Activated naive CD4-positive, alpha-beta T cell treated with anti-CD3 and anti-CD28 coated beads, Interleukin-2, amount 10 ng/mL, durations not matched to agents 7 days and 5 days (primary cell): ENCODE measurements around the gene PLD5.
"Not testable (repeated sequence)": the region's sequence is repeated elsewhere in the genome, so short reads cannot be mapped to it uniquely, and the experiment has no call there.

ENCODE experiments used
- CTCF ChIA-PET: fragments of 350-600 bp; sonication (Branson Sonifier 250); formaldehyde crosslinking; loops from one replicate; lab custom pipeline; 2021; ENCODE audit warnings: antibody characterized with exemption; lab: Charles Lee
- DNase-seq: peaks from one replicate; pipeline ENCODE4 v3.0.0-alpha.2; 2020
- H3K27ac Mint-ChIP-seq: one replicate; pipeline ENCODE4 v1.8.0; 2021; ENCODE audit warnings: mild to moderate bottlenecking, moderate library complexity, mixed read lengths
- H3K27me3 Mint-ChIP-seq: one replicate; pipeline ENCODE4 v1.8.0; 2021; ENCODE audit warnings: mild to moderate bottlenecking, mixed read lengths
- H3K36me3 Mint-ChIP-seq: one replicate; pipeline ENCODE4 v1.8.0; 2021; ENCODE audit warnings: mixed read lengths
- H3K4me1 Mint-ChIP-seq: one replicate; pipeline ENCODE4 v1.8.0; 2021; ENCODE audit warnings: mixed read lengths
- H3K4me3 Mint-ChIP-seq: one replicate; pipeline ENCODE4 v1.8.0; 2021; ENCODE audit warnings: mild to moderate bottlenecking, moderate library complexity, mixed read lengths
- H3K9me3 Mint-ChIP-seq: one replicate; pipeline ENCODE4 v1.8.0; 2021; ENCODE audit warnings: mixed read lengths

The PLD5 gene

GRCh38 chr1:242211254-242212022, 313.1 kb downstream of the PLD5 start:
- H3K36me3 Mint-ChIP-seq = no peaks in the 10 kb centered on the region
- H3K4me1 Mint-ChIP-seq = no peaks in the 10 kb centered on the region
- H3K4me3 Mint-ChIP-seq = no peak overlapping the region
- DNase-seq = no peak
- no peak overlapping the region for H3K27ac Mint-ChIP-seq
- peaks cover 4% of the 10 kb centered on the region for H3K9me3 Mint-ChIP-seq
- no peaks in the 10 kb centered on the region for H3K27me3 Mint-ChIP-seq
- CTCF ChIA-PET = no interaction called here

- DNase-seq, H3K9me3 Mint-ChIP-seq, CTCF ChIA-PET, H3K27me3 Mint-ChIP-seq, H3K4me1 Mint-ChIP-seq, H3K27ac Mint-ChIP-seq, H3K36me3 Mint-ChIP-seq, H3K4me3 Mint-ChIP-seq: not testable (repeated sequence)
Measured at GRCh38 chr1:242210316-242210715, 314.2 kb downstream of the PLD5 start.

GRCh38 chr1:242209063-242209462, 315.4 kb downstream of the PLD5 start:
- no peak for DNase-seq
- H3K27me3 Mint-ChIP-seq = no peaks in the 10 kb centered on the region
- no peaks in the 10 kb centered on the region for H3K36me3 Mint-ChIP-seq
- H3K27ac Mint-ChIP-seq = no peak overlapping the region
- no peak overlapping the region for H3K4me3 Mint-ChIP-seq
- no peaks in the 10 kb centered on the region for H3K4me1 Mint-ChIP-seq
- CTCF ChIA-PET = no interaction called here
- H3K9me3 Mint-ChIP-seq = no peaks in the 10 kb centered on the region

- no peak overlapping the region for H3K4me3 Mint-ChIP-seq
- CTCF ChIA-PET = interaction anchor here (0.6 kb wide), 1 partner anchor 51 kb away, joined by 3 read pairs; no protein-coding TSS in a partner anchor
- no peaks in the 10 kb centered on the region for H3K4me1 Mint-ChIP-seq
- no peaks in the 10 kb centered on the region for H3K36me3 Mint-ChIP-seq
- no peak overlapping the region for H3K27ac Mint-ChIP-seq
- no peak for DNase-seq
- peaks cover 3% of the 10 kb centered on the region for H3K9me3 Mint-ChIP-seq
- H3K27me3 Mint-ChIP-seq = no peaks in the 10 kb centered on the region
Measured at GRCh38 chr1:242208021-242208420, 316.5 kb downstream of the PLD5 start.

- Mint-ChIP-seq H3K4me3 (no peak overlapping the region), H3K4me1 (no peaks in the 10 kb centered on the region), H3K27me3 (no peaks in the 10 kb centered on the region), H3K27ac (no peak overlapping the region), H3K36me3 (no peaks in the 10 kb centered on the region), H3K9me3 (peaks cover 3% of the 10 kb centered on the region)
- CTCF ChIA-PET = no interaction called here
- no peak for DNase-seq
Measured at GRCh38 chr1:242206994-242207393, 317.5 kb downstream of the PLD5 start.

GRCh38 chr1:242205622-242206489, 318.6 kb downstream of the PLD5 start:
- CTCF ChIA-PET = no interaction called here
- H3K4me3 Mint-ChIP-seq = no peak overlapping the region
- DNase-seq = no peak
- H3K27me3 Mint-ChIP-seq = no peaks in the 10 kb centered on the region
- no peaks in the 10 kb centered on the region for H3K4me1 Mint-ChIP-seq
- H3K9me3 Mint-ChIP-seq = peaks cover 3% of the 10 kb centered on the region
- no peaks in the 10 kb centered on the region for H3K36me3 Mint-ChIP-seq
- no peak overlapping the region for H3K27ac Mint-ChIP-seq

DNA sequence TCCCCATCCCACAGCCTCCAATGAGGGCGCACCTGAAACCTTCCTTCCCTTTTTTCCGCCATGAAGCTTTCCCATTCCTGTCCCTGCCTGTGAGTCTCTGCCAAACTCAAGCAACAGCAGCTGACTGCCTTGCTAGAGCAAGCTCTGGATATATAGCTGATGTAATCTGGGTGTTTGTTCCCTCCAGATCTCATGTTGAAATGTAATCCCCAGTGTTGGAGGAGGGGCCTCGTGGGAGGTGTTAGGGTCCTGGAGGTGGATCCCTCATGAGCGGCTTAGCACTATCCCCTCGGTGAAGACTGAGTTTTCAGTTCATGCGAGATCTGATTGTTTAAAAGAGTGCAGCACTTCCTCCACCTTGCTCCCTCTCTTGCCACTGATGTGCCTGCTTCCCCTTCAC, 321.2 kb downstream of the PLD5 start:
- Mint-ChIP-seq H3K4me1 (no peaks in the 10 kb centered on the region), H3K9me3 (peaks cover 3% of the 10 kb centered on the region), H3K27ac (no peak overlapping the region), H3K4me3 (no peak overlapping the region), H3K36me3 (no peaks in the 10 kb centered on the region), H3K27me3 (no peaks in the 10 kb centered on the region)
- CTCF ChIA-PET = no interaction called here
- DNase-seq = no peak

- Mint-ChIP-seq H3K27ac (no peak overlapping the region), H3K27me3 (no peaks in the 10 kb centered on the region), H3K9me3 (peaks cover 3% of the 10 kb centered on the region), H3K4me1 (no peaks in the 10 kb centered on the region), H3K36me3 (no peaks in the 10 kb centered on the region), H3K4me3 (no peak overlapping the region)
- CTCF ChIA-PET = no interaction called here
- DNase-seq = no peak
Measured at GRCh38 chr1:242201090-242201489, 323.4 kb downstream of the PLD5 start.

DNA sequence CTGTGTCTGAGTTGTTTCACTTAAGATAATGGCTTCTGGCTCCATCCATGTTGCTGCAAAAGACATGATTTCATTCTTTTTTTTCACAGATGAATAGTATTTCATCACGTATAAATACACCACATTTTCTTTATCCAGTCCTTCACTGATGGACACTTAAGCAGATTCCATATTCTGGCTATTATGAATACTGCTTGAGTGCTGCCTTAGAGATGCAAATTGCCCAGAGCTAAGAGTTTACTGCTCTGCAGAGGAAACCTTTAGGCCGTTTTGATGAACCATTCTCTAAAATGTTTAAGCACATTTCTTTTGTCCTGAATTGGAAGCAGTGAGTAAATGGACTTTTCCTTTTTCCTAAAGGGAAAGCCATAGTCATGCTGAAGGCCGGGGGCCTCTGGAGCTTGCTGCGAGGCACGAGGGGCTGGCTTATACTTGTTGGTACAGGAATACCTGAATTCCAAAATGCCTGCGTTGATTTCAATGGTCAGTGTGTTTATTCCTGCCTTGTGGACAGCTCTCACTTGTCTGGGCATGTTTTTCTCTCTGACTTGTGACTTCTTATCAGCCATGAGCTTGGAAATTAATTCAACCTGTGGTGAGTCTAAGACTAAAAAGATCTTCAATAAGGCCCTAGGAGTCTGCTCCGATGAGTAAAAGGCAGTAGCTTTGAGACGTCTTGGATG, 324.6 kb downstream of the PLD5 start:
- H3K9me3 Mint-ChIP-seq = peaks cover 3% of the 10 kb centered on the region
- CTCF ChIA-PET = no interaction called here
- H3K27me3 Mint-ChIP-seq = no peaks in the 10 kb centered on the region
- H3K36me3 Mint-ChIP-seq = no peaks in the 10 kb centered on the region
- H3K4me3 Mint-ChIP-seq = no peak overlapping the region
- H3K27ac Mint-ChIP-seq = no peak overlapping the region
- H3K4me1 Mint-ChIP-seq = no peaks in the 10 kb centered on the region
- DNase-seq = no peak

DNA sequence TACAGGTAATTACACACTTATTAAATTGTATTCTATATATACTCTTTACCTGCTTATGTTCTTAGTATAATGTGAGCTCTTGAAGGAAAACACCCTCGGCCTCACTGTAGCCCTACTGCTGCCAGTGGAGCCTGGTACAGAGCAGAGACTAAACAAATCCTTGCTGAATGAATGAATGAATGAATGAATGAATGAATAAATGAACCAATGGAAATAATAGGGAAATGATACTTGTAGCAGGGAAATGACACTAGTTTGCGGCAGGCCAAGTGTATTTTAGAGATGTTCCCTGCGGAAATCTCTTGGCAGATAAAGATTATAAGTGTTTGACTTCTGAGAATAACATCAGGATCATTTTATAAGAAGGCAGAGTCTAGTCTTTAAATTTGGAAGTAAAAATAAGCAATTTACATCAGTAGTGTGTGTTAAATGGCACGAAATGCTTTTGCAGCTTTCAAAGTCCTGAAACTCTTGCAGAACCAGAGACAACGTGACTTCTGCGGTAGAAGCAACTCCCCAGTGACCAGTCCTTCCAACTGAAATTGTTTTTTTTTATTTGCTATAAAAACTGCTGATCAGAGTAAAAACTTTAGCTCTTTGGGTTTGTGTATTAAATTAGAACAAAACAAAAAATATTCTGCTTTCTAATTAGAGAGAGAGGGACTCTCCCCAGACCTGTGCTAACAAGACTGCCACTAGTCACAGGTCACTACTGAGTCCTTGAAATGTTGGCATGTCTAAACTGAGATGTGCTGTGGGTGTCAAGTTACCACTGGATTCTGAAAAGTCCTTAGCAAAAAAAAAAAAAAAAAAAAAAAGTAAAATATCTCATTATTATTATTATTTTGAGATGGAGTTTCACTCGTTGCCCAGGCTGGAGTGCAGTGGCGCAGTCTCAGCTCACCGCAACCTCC, 326.3 kb downstream of the PLD5 start:
- Mint-ChIP-seq H3K9me3 (peaks cover under 1% of the 10 kb centered on the region), H3K36me3 (no peaks in the 10 kb centered on the region), H3K27ac (no peak overlapping the region), H3K27me3 (no peaks in the 10 kb centered on the region), H3K4me1 (no peaks in the 10 kb centered on the region), H3K4me3 (no peak overlapping the region)
- CTCF ChIA-PET = no interaction called here
- DNase-seq = no peak

GRCh38 chr1:242196914-242197313, 327.6 kb downstream of the PLD5 start:
- DNase-seq = no peak
- CTCF ChIA-PET = no interaction called here
- no peak overlapping the region for H3K4me3 Mint-ChIP-seq

DNA sequence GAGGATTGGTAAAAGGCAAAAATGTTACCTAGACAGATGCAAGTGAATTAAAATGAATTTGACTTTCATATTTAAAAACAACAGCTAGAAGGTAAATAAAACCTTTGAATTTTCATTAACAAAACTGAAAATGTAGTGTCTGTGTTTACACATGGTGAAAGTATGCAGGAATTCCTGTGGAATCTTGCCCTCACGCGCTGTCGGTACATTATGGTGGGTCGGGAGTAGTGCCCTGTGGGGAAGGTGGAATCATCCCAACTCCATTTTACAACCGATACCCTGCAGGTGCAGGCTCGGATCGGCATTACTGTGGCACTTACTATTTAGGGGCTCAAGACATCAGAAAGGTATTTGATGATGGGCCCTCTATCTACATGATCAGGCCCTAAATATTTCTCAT, 328.4 kb downstream of the PLD5 start:
- H3K4me1 Mint-ChIP-seq = no peaks in the 10 kb centered on the region
- no peaks in the 10 kb centered on the region for H3K9me3 Mint-ChIP-seq
- H3K27me3 Mint-ChIP-seq = no peaks in the 10 kb centered on the region
- DNase-seq = no peak
- no peak overlapping the region for H3K27ac Mint-ChIP-seq
- H3K36me3 Mint-ChIP-seq = no peaks in the 10 kb centered on the region
- no peak overlapping the region for H3K4me3 Mint-ChIP-seq
- CTCF ChIA-PET = no interaction called here

More at GRCh38 chr1:242196914-242197313, 327.6 kb downstream of the PLD5 start:
- no peaks in the 10 kb centered on the region for H3K36me3 Mint-ChIP-seq
- H3K27ac Mint-ChIP-seq = no peak overlapping the region
- H3K27me3 Mint-ChIP-seq = no peaks in the 10 kb centered on the region
- no peaks in the 10 kb centered on the region for H3K9me3 Mint-ChIP-seq
- no peaks in the 10 kb centered on the region for H3K4me1 Mint-ChIP-seq

- no peaks in the 10 kb centered on the region for H3K36me3 Mint-ChIP-seq
- CTCF ChIA-PET = no interaction called here
- H3K27ac Mint-ChIP-seq = no peak overlapping the region
- H3K4me1 Mint-ChIP-seq = no peaks in the 10 kb centered on the region
- H3K27me3 Mint-ChIP-seq = no peaks in the 10 kb centered on the region
- no peak for DNase-seq
- no peak overlapping the region for H3K4me3 Mint-ChIP-seq
- H3K9me3 Mint-ChIP-seq = no peaks in the 10 kb centered on the region
Measured at GRCh38 chr1:242189591-242189990, 334.9 kb downstream of the PLD5 start.

- H3K9me3 Mint-ChIP-seq = no peaks in the 10 kb centered on the region
- no peaks in the 10 kb centered on the region for H3K36me3 Mint-ChIP-seq
- no peak for DNase-seq
- CTCF ChIA-PET = no interaction called here
- no peaks in the 10 kb centered on the region for H3K4me1 Mint-ChIP-seq
- H3K27me3 Mint-ChIP-seq = no peaks in the 10 kb centered on the region
- no peak overlapping the region for H3K4me3 Mint-ChIP-seq
- H3K27ac Mint-ChIP-seq = no peak overlapping the region
Measured at GRCh38 chr1:242187816-242188215, 336.7 kb downstream of the PLD5 start.
